Left ventricle myocardium inferior (tissue), 1 donor: ENCODE results near the gene UBE2R2. TPM values are rescaled to one million over a fixed set of nuclear protein-coding genes. Genes with fewer than 3 reads are reported as not detected.

Experiments used
- DNase-seq: peaks from one replicate; pipeline ENCODE4 v3.0.0-alpha.2; 2020
- H3K27ac ChIP-seq: fragments of 200-600 bp; replicated peaks from 2 replicates; pipeline ENCODE4 v1.8.0; 2021
- H3K27me3 ChIP-seq: fragments of 200-600 bp; 2 replicates; pipeline ENCODE4 v1.8.0; 2021; ENCODE audit warnings: low read depth
- H3K36me3 ChIP-seq: fragments of 200-600 bp; 2 replicates; pipeline ENCODE4 v1.8.0; 2021
- H3K4me1 ChIP-seq: fragments of 200-600 bp; 2 replicates; pipeline ENCODE4 v1.8.0; 2021
- H3K4me3 ChIP-seq: fragments of 200-600 bp; 2 replicates; pipeline ENCODE4 v1.8.0; 2021; ENCODE audit warnings: mild to moderate bottlenecking, moderate library complexity
- H3K9me3 ChIP-seq: fragments of 200-600 bp; replicated peaks from 2 replicates; pipeline ENCODE4 v1.8.0; 2021
- intact Hi-C: fragments of 100-400 bp; cut with micrococcal nuclease; formaldehyde crosslinking; loops from one replicate; pipeline ENCODE4 v1.11.0; 2022
- total RNA-seq: library from RNA; stranded (reverse); fragmentation: NEBNext Ultra II Directional; extraction: Animal tissue kit (Norgen Biotek cat#: 25700); gene quantifications from one replicate; pipeline ENCODE4 v1.2.1, GENCODE V29; 2021
- TF ChIP-seq, protein P1 (sequence below): fragments of 200-600 bp; IDR thresholded peaks from 2 replicates; pipeline ENCODE4 v1.8.0; 2021; ENCODE audit warnings: antibody characterized with exemption, mild to moderate bottlenecking, borderline replicate concordance
- donor health status: DM: no; HTN: yes; CAD: no; lungs with severe emphysema.

The UBE2R2 gene
- total RNA-seq, 1 donor from 2014 or later, result 40.6 TPM

DNA sequence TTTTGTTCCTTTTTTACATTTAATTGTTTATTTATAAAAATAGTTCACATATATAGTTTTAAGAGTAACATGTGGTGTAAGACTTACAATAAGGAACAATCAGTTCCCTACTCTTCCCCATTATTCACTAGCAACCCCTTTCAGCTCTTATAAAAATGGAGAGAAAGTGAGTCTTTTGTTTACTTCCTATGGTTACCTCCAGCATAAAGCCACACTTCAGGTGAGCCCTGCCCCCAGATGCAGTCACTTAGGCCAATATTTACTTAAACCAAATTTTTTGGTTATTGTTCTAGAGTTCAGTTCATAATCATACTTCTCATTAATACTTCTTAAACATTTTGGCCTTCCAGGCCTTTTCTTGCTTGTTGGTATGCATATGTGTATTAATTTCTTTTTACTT, 33.7 kb downstream of the UBE2R2 start:
- intact Hi-C loops, result no loop called here
- no peaks in the 10 kb centered on the region for H3K9me3 ChIP-seq
- peak overlapping the region; percentile 72 for H3K27ac ChIP-seq
- no peak overlapping the region for H3K4me3 ChIP-seq
- H3K27me3 ChIP-seq, result no peaks in the 10 kb centered on the region
- DNase-seq, result no peak
- H3K4me1 ChIP-seq, result peaks cover 80% of the 10 kb centered on the region
- TF ChIP-seq, protein P1, sequence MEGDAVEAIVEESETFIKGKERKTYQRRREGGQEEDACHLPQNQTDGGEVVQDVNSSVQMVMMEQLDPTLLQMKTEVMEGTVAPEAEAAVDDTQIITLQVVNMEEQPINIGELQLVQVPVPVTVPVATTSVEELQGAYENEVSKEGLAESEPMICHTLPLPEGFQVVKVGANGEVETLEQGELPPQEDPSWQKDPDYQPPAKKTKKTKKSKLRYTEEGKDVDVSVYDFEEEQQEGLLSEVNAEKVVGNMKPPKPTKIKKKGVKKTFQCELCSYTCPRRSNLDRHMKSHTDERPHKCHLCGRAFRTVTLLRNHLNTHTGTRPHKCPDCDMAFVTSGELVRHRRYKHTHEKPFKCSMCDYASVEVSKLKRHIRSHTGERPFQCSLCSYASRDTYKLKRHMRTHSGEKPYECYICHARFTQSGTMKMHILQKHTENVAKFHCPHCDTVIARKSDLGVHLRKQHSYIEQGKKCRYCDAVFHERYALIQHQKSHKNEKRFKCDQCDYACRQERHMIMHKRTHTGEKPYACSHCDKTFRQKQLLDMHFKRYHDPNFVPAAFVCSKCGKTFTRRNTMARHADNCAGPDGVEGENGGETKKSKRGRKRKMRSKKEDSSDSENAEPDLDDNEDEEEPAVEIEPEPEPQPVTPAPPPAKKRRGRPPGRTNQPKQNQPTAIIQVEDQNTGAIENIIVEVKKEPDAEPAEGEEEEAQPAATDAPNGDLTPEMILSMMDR, result no peak
- no peaks in the 10 kb centered on the region for H3K36me3 ChIP-seq

DNA sequence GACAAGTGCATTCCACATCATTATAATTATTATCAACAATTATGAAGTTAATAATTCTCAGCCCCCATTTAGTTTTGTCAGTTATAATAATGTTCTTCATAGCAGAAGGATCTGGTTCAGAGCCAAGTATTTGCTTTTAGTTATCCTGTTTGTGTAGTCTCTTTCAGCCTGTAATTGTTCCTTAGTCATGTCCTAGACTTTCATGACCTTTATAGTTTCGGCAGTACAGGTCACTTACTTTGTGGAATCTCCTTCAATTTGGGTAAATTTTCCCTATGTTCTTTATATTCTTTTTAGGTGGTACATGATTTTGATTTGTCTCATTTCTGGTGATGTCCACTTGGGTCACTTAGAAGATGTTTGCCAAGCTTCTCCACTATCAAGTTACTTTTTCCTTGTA, 34.3 kb downstream of the UBE2R2 start:
- Histone ChIP-seq H3K4me3 (no peak overlapping the region), H3K4me1 (peaks cover 78% of the 10 kb centered on the region), H3K27ac (peak overlapping the region; percentile 72), H3K36me3 (no peaks in the 10 kb centered on the region), H3K9me3 (no peaks in the 10 kb centered on the region), H3K27me3 (no peaks in the 10 kb centered on the region)
- DNase-seq, result no peak
- TF ChIP-seq, protein P1, result no peak
- intact Hi-C loops, result no loop called here

DNA sequence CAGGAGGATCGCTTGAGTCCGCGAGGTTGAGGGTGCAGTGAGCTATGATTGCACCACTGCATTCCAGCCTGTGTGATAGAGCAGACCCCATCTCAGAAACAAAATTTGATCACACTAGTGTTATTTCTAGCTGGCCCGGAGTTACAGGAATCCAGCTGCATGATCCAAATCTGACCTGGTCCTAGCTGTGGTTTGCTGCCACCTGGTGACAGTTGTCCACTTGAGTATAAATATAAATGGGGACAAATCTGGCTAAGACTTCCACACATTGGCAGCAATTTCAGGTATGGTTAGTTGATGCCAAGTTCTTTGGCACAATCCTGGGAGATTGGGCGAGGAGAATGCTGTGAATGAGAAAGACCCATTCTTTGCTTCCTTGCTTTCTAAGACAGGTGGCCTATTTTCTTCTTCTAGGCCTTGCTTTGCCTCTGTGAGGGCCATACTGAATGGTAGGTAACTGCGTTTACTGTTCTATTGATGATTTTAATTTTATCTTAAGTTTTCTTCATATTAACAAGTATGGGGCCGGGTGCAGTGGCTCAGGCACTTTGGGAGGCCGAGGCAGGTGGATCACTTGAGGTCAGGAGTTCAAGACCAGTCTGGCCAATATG, 35.4 kb downstream of the UBE2R2 start:
- peak; percentile 58 for DNase-seq
- H3K4me3 ChIP-seq, result no peak overlapping the region
- H3K9me3 ChIP-seq, result no peaks in the 10 kb centered on the region
- no peaks in the 10 kb centered on the region for H3K27me3 ChIP-seq
- TF ChIP-seq, protein P1, result peak; percentile 73
- H3K36me3 ChIP-seq, result no peaks in the 10 kb centered on the region
- H3K27ac ChIP-seq, result peak overlapping the region; percentile 72
- intact Hi-C loops, result loop anchor here (2.0 kb wide), 1 partner anchor 38 kb away; no protein-coding TSS in a partner anchor
- peaks cover 78% of the 10 kb centered on the region for H3K4me1 ChIP-seq

DNA sequence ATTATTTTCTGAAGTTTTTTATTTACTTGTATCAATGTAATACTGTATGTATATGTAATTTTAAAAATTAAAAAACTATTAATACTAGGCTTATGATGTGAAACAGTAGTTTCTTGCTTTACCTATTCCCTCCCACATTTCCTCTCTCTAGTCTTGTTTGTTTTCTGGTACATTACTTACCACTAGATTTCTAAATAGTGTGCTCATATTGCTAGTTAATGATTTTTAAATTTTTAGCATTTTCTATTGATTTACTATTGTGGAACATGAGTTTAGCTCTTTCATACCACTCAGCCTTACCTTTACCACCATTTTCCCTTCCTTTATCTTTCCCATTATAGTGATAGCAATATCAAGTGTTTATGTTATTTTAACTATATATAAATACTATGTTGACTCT, 39.3 kb downstream of the UBE2R2 start:
- intact Hi-C loops, result no loop called here
- Histone ChIP-seq H3K4me3 (no peak overlapping the region), H3K27ac (no peak overlapping the region), H3K36me3 (no peaks in the 10 kb centered on the region), H3K27me3 (no peaks in the 10 kb centered on the region), H3K9me3 (no peaks in the 10 kb centered on the region), H3K4me1 (peaks cover 84% of the 10 kb centered on the region)
- no peak for DNase-seq
- TF ChIP-seq, protein P1, result no peak

DNA sequence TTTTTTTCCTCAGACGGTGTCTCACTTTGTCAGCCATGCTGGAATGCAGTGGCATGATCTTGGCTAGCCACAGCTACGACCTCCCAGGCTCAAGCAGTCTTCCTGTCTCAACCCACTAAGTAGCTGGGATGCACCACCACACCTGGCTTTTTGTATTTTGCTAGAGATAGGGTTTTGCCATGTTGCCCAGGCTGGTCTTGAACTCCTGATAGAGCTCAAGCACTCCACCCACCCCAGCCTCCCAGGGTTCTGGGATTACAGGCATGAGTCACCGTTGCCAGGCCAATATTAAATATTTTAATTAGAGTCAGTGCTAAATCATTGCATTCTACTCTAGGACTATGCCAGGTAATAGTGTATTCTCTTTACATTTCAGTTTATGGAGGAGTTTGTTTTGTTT, 41.5 kb downstream of the UBE2R2 start:
- Histone ChIP-seq H3K36me3 (no peaks in the 10 kb centered on the region), H3K4me3 (no peak overlapping the region), H3K27me3 (no peaks in the 10 kb centered on the region), H3K9me3 (no peaks in the 10 kb centered on the region), H3K4me1 (peaks cover 79% of the 10 kb centered on the region), H3K27ac (no peak overlapping the region)
- TF ChIP-seq, protein P1, result no peak
- intact Hi-C loops, result no loop called here
- no peak for DNase-seq
